IMR-90 (cell line): Measurements from ENCODE around the gene KLHL11. TPM values are rescaled to one million over a fixed set of nuclear protein-coding genes. Genes with fewer than 3 reads are reported as not detected.

Experiments
- ATAC-seq: fragments of 200-7000 bp; cut with Tn5 transposase; 2 replicates; pipeline ENCODE4 v1.9.1; 2020; ENCODE audit warnings: low read depth, mild to moderate bottlenecking, moderate library complexity
- BruUV-seq: library from RNA; stranded (reverse); fragments of 400-500 nt; replicated peaks from 2 replicates; lab custom pipeline; 2021; lab: Mats Ljungman, UMichigan
- CTCF ChIA-PET: fragments of 300-600 bp; formaldehyde crosslinking; extraction: SDS; loops from one replicate; lab custom pipeline; 2021; ENCODE audit warnings: antibody characterized with exemption; lab: Yijun Ruan, JAX
- POLR2A ChIA-PET: fragments of 300-600 bp; sonication (Branson Sonifier 250); formaldehyde crosslinking; loops from one replicate; lab custom pipeline; 2022; ENCODE audit warnings: antibody characterized with exemption; ENCODE audit not compliant: unreplicated experiment; lab: Charles Lee
- DNase-seq: peaks from one replicate; pipeline ENCODE4 v3.0.0; 2013
- H2AFZ ChIP-seq: replicated peaks from 2 replicates; pipeline ENCODE3; 2013; ENCODE audit warnings: low read length, mild to moderate bottlenecking; ENCODE audit not compliant: poor library complexity
- H2AK5ac ChIP-seq: 2 replicates; pipeline ENCODE4 v1.6.1; 2013; ENCODE audit warnings: low read depth, low read length, inconsistent platforms
- H2AK9ac ChIP-seq: replicated peaks from 2 replicates; pipeline ENCODE3; 2013; ENCODE audit warnings: mild to moderate bottlenecking, low read depth, low read length, moderate library complexity; ENCODE audit not compliant: poor library complexity
- H2BK120ac ChIP-seq: 2 replicates; pipeline ENCODE4 v1.6.1; 2013; ENCODE audit warnings: low read depth, low read length, inconsistent platforms
- H2BK15ac ChIP-seq: 3 replicates; pipeline ENCODE4 v1.6.1; 2013; ENCODE audit warnings: low read depth, low read length, inconsistent platforms
- H2BK20ac ChIP-seq: 2 replicates; pipeline ENCODE4 v1.6.1; 2013; ENCODE audit warnings: low read depth, mild to moderate bottlenecking, inconsistent platforms, low read length, moderate library complexity
- H2BK5ac ChIP-seq: 2 replicates; pipeline ENCODE4 v1.6.1; 2013; ENCODE audit warnings: mild to moderate bottlenecking, low read depth, low read length, inconsistent platforms; ENCODE audit not compliant: poor library complexity, severe bottlenecking
- H3K14ac ChIP-seq: replicated peaks from 2 replicates; pipeline ENCODE4 v1.6.1; 2013; ENCODE audit warnings: low read depth, low read length, inconsistent platforms
- H3K18ac ChIP-seq: 2 replicates; pipeline ENCODE4 v1.6.1; 2013; ENCODE audit warnings: low read depth, low read length, control low read depth
- H3K23ac ChIP-seq: 2 replicates; pipeline ENCODE4 v1.6.1; 2013; ENCODE audit warnings: low read depth, low read length, inconsistent platforms
- H3K27ac ChIP-seq: 2 replicates; pipeline ENCODE4 v1.5.1; 2013; ENCODE audit warnings: mild to moderate bottlenecking, control low read depth, low read length; ENCODE audit not compliant: insufficient read depth
- H3K27me3 ChIP-seq: 2 replicates; pipeline ENCODE4 v1.6.1; 2013; ENCODE audit warnings: low read length; ENCODE audit not compliant: control insufficient read depth, insufficient read depth
- H3K36me3 ChIP-seq: 2 replicates; pipeline ENCODE4 v1.6.1; 2013; ENCODE audit warnings: low read length, mixed read lengths; ENCODE audit not compliant: control insufficient read depth, insufficient read depth
- H3K4ac ChIP-seq: 2 replicates; pipeline ENCODE4 v1.6.1; 2013; ENCODE audit warnings: low read depth, low read length, inconsistent platforms
- H3K4me1 ChIP-seq: 2 replicates; pipeline ENCODE4 v1.6.1; 2013; ENCODE audit warnings: low read length, mixed read lengths; ENCODE audit not compliant: control insufficient read depth, insufficient read depth
- H3K4me2 ChIP-seq: 2 replicates; pipeline ENCODE4 v1.6.1; 2013; ENCODE audit warnings: low read depth, mild to moderate bottlenecking, control low read depth, low read length, moderate library complexity
- H3K4me3 ChIP-seq: 2 replicates; pipeline ENCODE4 v1.5.1; 2013; ENCODE audit warnings: low read depth, mild to moderate bottlenecking, control low read depth, low read length, moderate library complexity; ENCODE audit not compliant: insufficient read depth
- H3K56ac ChIP-seq: 2 replicates; pipeline ENCODE4 v1.6.1; 2013; ENCODE audit warnings: low read length, inconsistent platforms; ENCODE audit not compliant: insufficient read depth; ENCODE audit errors: extremely low read depth
- H3K79me1 ChIP-seq, 2 experiments: 2 replicates each; pipeline ENCODE4 v1.6.1; 2013; ENCODE audit warnings: low read length in 2 of 2, inconsistent platforms in 1 of 2, low read depth in 1 of 2
- H3K9ac ChIP-seq: 2 replicates; pipeline ENCODE4 v1.6.1; 2013; ENCODE audit warnings: low read depth, low read length, control low read depth
- H3K9me1 ChIP-seq: 2 replicates; pipeline ENCODE4 v1.6.1; 2013; ENCODE audit warnings: low read length, inconsistent platforms; ENCODE audit not compliant: insufficient read depth
- H3K9me3 ChIP-seq: 2 replicates; pipeline ENCODE4 v1.6.1; 2013; ENCODE audit warnings: low read length; ENCODE audit not compliant: control insufficient read depth, insufficient read depth
- H4K20me1 ChIP-seq: 2 replicates; pipeline ENCODE4 v1.6.1; 2013; ENCODE audit warnings: low read length, inconsistent platforms; ENCODE audit not compliant: insufficient read depth
- H4K5ac ChIP-seq: 2 replicates; pipeline ENCODE4 v1.6.1; 2013; ENCODE audit warnings: mild to moderate bottlenecking, low read depth, low read length, control low read depth
- H4K8ac ChIP-seq, 2 experiments: 2 replicates each; pipeline ENCODE4 v1.6.1; 2013; ENCODE audit warnings: low read depth in 2 of 2, low read length in 2 of 2, control low read depth in 1 of 2, inconsistent platforms in 1 of 2
- H4K91ac ChIP-seq: 2 replicates; pipeline ENCODE4 v1.6.1; 2013; ENCODE audit warnings: low read depth, low read length, inconsistent platforms; ENCODE audit not compliant: insufficient read depth
- CEBPB ChIP-seq: IDR thresholded peaks from 2 replicates; pipeline ENCODE4 v1.6.1; 2012; ENCODE audit warnings: low read depth, low read length, improper control_type of control experiment
- CHD1 ChIP-seq: IDR thresholded peaks from 2 replicates; pipeline ENCODE4 v1.6.1; 2012; ENCODE audit warnings: low read depth, low read length, improper control_type of control experiment
- WGBS, 2 experiments: methylation state at CpG; one replicate each; pipeline versions ENCODE4 v1.1.5 to v1.1.7; 2013; ENCODE audit warnings: missing lambda C conversion rate in 2 of 2; ENCODE audit not compliant: insufficient read length in 1 of 2; ENCODE audit errors: extremely low coverage in 2 of 2; 5-methylcytosine and 5-hydroxymethylcytosine counted together
- dilution Hi-C: fragments of 300-500 bp; cut with HindIII; formaldehyde crosslinking; loops from one replicate; pipeline ENCODE4 v1.14.3; 2018; ENCODE audit warnings: low sequenced_read_pairs; ENCODE audit not compliant: unreplicated experiment
- in situ Hi-C: fragments of 300-500 bp; cut with MboI; formaldehyde crosslinking; loops from 3 replicates; pipeline ENCODE4 v1.14.3; 2019; ENCODE audit warnings: low sequenced_read_pairs, inconsistent platforms, mixed read lengths
- intact Hi-C: fragments of 100-400 bp; cut with micrococcal nuclease; formaldehyde crosslinking; loops from 2 replicates; pipeline ENCODE4 v1.10.0; 2022
- polyA plus RNA-seq, 3 experiments: library from polyadenylated mRNA; depleted of rRNA; stranded (reverse); fragments of >200 nt; gene quantifications; 2 replicates each; pipeline ENCODE4 v1.2.3, GENCODE V29; 2012; ENCODE audit warnings: low replicate concordance in 1 of 3
- total RNA-seq: library from RNA; depleted of rRNA; stranded (reverse); fragments of >200 nt; gene quantifications from 2 replicates; pipeline ENCODE4 v1.2.3, GENCODE V29; 2012

Gene KLHL11
- total and polyA plus RNA-seq, 2 of the 4 experiments (the other 2 are of a cell fraction): 4.1 to 38.5 TPM

DNA sequence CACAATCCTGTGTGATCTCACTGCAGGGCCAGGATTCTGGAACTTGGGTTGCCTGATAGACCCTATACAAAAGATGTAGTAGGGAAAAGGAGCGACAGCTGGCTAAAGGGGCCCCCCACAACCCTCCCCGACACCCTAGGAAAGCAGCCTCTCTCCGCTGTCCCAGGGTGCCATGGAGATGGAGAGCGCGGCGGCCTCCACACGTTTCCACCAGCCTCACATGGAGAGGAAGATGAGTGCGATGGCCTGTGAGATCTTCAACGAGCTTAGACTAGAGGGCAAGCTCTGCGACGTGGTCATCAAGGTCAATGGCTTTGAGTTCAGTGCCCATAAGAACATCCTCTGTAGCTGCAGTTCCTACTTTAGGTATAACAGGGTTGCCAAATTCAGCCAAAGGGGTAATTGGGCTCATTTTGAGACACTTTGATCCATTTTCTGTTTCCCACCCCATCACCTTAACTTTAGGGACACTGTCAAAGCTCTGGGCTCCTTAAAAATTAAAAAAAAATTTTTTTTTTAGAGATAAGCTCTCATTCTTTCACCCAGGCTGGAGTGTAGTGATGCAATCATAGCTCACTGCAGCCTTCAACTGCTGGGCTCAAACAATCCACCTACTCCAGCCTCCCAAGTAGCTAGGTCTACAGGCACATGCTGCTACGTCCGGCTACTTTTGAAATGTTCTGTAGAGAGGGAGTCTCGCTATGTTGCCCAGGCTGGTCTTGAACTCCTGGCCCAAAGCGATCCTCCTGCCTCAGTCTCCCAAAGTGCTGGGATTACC lies 27.3 kb downstream of the KLHL11 start, which contains the start of gene KLHL10:
TSS of gene KLHL10 (plus strand) at position 65 of the 778 bp plus-strand sequence. CDS start at position 173, 108 bp downstream.
- in situ Hi-C loops: no loop called here
- CTCF ChIA-PET: interaction anchor here (0.6 kb wide), 1 partner anchor 56 kb away, joined by 3 read pairs; no protein-coding TSS in a partner anchor
- H4K8ac ChIP-seq: peak within 1 kb of the TSS in 1 of 2 experiments; percentile 83; a peak in 2 of 4 replicates

More for the DNA sequence above, 27.3 kb downstream of the KLHL11 start, which contains the start of gene KLHL10:
- Histone ChIP-seq H4K91ac (no peak within 1 kb of the TSS), H3K36me3 (no peaks in the 10 kb centered on the region; the same call in 1 of the 2 replicates), H3K27ac (no peak within 1 kb of the TSS), H4K20me1 (peaks cover 4% of the 10 kb centered on the region; the same call in 1 of the 2 replicates), H3K9ac (no peak within 1 kb of the TSS), H2AK9ac (no peak within 1 kb of the TSS), H3K9me3 (no peaks in the 10 kb centered on the region), H2AK5ac (0 out of 2 replicates have a peak within 1 kb of the TSS, but pooled peaks have one; percentile 18), H2BK5ac (no peak within 1 kb of the TSS), H3K4me3 (no peak within 1 kb of the TSS), H3K79me1 (peaks cover 7 to 19% of the 10 kb centered on the region in 2 experiments; a peak in 2 of 4 replicates), H3K4me2 (peak within 1 kb of the TSS; percentile 97), H3K4me1 (peaks cover 10% of the 10 kb centered on the region), H3K27me3 (no peaks in the 10 kb centered on the region), H2BK15ac (no peak within 1 kb of the TSS), H3K14ac (no peak within 1 kb of the TSS), H2BK120ac (no peak within 1 kb of the TSS), H3K18ac (no peak within 1 kb of the TSS), H4K5ac (no peak within 1 kb of the TSS), H3K23ac (no peak within 1 kb of the TSS), H2AFZ (peak within 1 kb of the TSS; percentile 86), H2BK20ac (no peak within 1 kb of the TSS), H3K4ac (no peak within 1 kb of the TSS), H3K56ac (no peak within 1 kb of the TSS), H3K9me1 (peaks cover 16% of the 10 kb centered on the region)
- no CpG with 5 or more reads among the region's 15 CpGs for WGBS, 2 experiments
- intact Hi-C loops (no loop called here), dilution Hi-C loops (no loop called here)
- POLR2A ChIA-PET: no interaction called here
- no peak for DNase-seq
- TF ChIP-seq CEBPB: peak; percentile 56; the same call in 1 of the 2 replicates
- no peak for TF ChIP-seq CHD1
- ATAC-seq: no peak
- no TSS peak for BruUV-seq
